Breast epithelium (tissue), 4 donors: ENCODE data around the gene BAD. TPM values are rescaled to one million over a fixed set of nuclear protein-coding genes. Genes with fewer than 3 reads are reported as not detected.

Source experiments
- DNase-seq, 2 donors: peaks; one replicate each; pipeline ENCODE4 v3.0.0-alpha.2; 2019; ENCODE audit warnings: low spot score in 2 of 2
- H3K27ac ChIP-seq, 2 donors: fragments of 200-600 bp; sonication (generic) in 1 of 2; one replicate each; pipeline ENCODE4 v1.5.1; 2016 to 2019; ENCODE audit warnings: mild to moderate bottlenecking in 1 of 2
- H3K27me3 ChIP-seq, 2 donors: fragments of 200-600 bp; sonication (generic) in 1 of 2; one replicate each; pipeline versions ENCODE4 v1.5.1 to v1.6.0; 2017 to 2019; ENCODE audit warnings: control low read depth in 1 of 2, mild to moderate bottlenecking in 1 of 2
- H3K36me3 ChIP-seq: fragments of 200-600 bp; one replicate; pipeline ENCODE4 v1.5.1; 2019
- H3K4me1 ChIP-seq, 2 donors: fragments of 200-600 bp; sonication (generic); one replicate each; pipeline ENCODE4 v1.5.1; 2016 to 2019; ENCODE audit warnings: control low read depth in 1 of 2
- H3K4me3 ChIP-seq, 3 donors: fragments of 200-600 bp; sonication (generic); 1 replicate in 2 of 3; 2 replicates in 1 of 3; pipeline ENCODE4 v1.5.1; 2016 to 2019; ENCODE audit warnings: mild to moderate bottlenecking in 3 of 3, moderate library complexity in 2 of 3
- H3K9me3 ChIP-seq, 2 donors: fragments of 200-600 bp; sonication (generic) in 1 of 2; one replicate each; pipeline ENCODE4 v1.5.1; 2016 to 2019; ENCODE audit warnings: control low read depth in 1 of 2
- CTCF ChIP-seq, 3 donors: fragments of 450-650 bp; IDR thresholded peaks; one replicate each; pipeline ENCODE4 v1.5.1; 2016 to 2017; ENCODE audit warnings: antibody characterized with exemption in 3 of 3, mild to moderate bottlenecking in 3 of 3, moderate library complexity in 3 of 3
- POLR2A ChIP-seq: fragments of 450-650 bp; IDR thresholded peaks from one replicate; pipeline ENCODE4 v1.6.1; 2016; ENCODE audit warnings: antibody characterized with exemption, mild to moderate bottlenecking, moderate library complexity
- POLR2AphosphoS5 ChIP-seq, 3 donors: sonication (generic); formaldehyde crosslinking; IDR thresholded peaks; one replicate each; pipeline ENCODE4 v1.6.1; 2017; ENCODE audit warnings: antibody characterized with exemption in 3 of 3
- intact Hi-C: fragments of 100-400 bp; cut with DNase I; formaldehyde crosslinking; loops from one replicate; pipeline ENCODE4 v1.15.1; 2023; ENCODE audit warnings: low total_unique reads
- total RNA-seq, 3 donors: library from RNA; depleted of rRNA; stranded (reverse); fragments of >200 nt; gene quantifications; one replicate each; pipeline ENCODE4 v1.1.0, GENCODE V29; 2016

Gene BAD
- total RNA-seq, 3 donors from 2014 or later, result 80.3 to 107 (median 87.5) TPM

GRCh38 chr11:64322925-64323260, 38.4 kb upstream of the BAD start:
- Histone ChIP-seq H3K4me3 (no peak overlapping the region), H3K9me3 (no peaks in the 10 kb centered on the region), H3K36me3 (no peaks in the 10 kb centered on the region), H3K4me1 (peaks cover 0 to 9% of the 10 kb centered on the region in 2 donors), H3K27me3 (no peaks in the 10 kb centered on the region), H3K27ac (peak overlapping the region; percentile 73 to 98)
- TF ChIP-seq CTCF (IDR thresholded peaks at IDR 0.05) (no peak), POLR2A (no peak), POLR2AphosphoS5 (IDR thresholded peaks at IDR 0.05) (no peak)
- intact Hi-C loops, result no loop called here
- no peak for DNase-seq

GRCh38 chr11:64321533-64321932, 37.1 kb upstream of the BAD start:
- peak in 1 of 2 donors; percentile 92 for DNase-seq
- no peak overlapping the region for H3K4me3 ChIP-seq
- TF ChIP-seq POLR2AphosphoS5 (IDR thresholded peaks at IDR 0.05), result peak in 2 of 3 donors; percentile 41 to 67
- TF ChIP-seq POLR2A, result no peak
- no peak for TF ChIP-seq CTCF (IDR thresholded peaks at IDR 0.05)
- peaks cover 0 to 13% of the 10 kb centered on the region in 2 donors for H3K4me1 ChIP-seq
- no peaks in the 10 kb centered on the region for H3K36me3 ChIP-seq
- H3K9me3 ChIP-seq, result no peaks in the 10 kb centered on the region
- intact Hi-C loops, result no loop called here
- peak overlapping the region; percentile 81 to 98 for H3K27ac ChIP-seq
- no peaks in the 10 kb centered on the region for H3K27me3 ChIP-seq

GRCh38 chr11:64321026-64321425, 36.6 kb upstream of the BAD start:
- Histone ChIP-seq H3K36me3 (no peaks in the 10 kb centered on the region), H3K4me1 (peaks cover 0 to 14% of the 10 kb centered on the region in 2 donors), H3K9me3 (no peaks in the 10 kb centered on the region), H3K27ac (peak overlapping the region; percentile 81 to 98), H3K4me3 (no peak overlapping the region), H3K27me3 (no peaks in the 10 kb centered on the region)
- no peak for TF ChIP-seq CTCF (IDR thresholded peaks at IDR 0.05)
- intact Hi-C loops, result no loop called here
- no peak for DNase-seq

GRCh38 chr11:64320556-64320955, 36.1 kb upstream of the BAD start:
- TF ChIP-seq POLR2A (no peak), CTCF (IDR thresholded peaks at IDR 0.05) (no peak)
- Histone ChIP-seq H3K4me3 (no peak overlapping the region), H3K9me3 (no peaks in the 10 kb centered on the region), H3K27me3 (no peaks in the 10 kb centered on the region), H3K27ac (peak overlapping the region; percentile 81 to 98), H3K36me3 (no peaks in the 10 kb centered on the region), H3K4me1 (peaks cover 0 to 14% of the 10 kb centered on the region in 2 donors)
- intact Hi-C loops, result no loop called here
- DNase-seq, result no peak

- no peaks in the 10 kb centered on the region for H3K36me3 ChIP-seq
- no peaks in the 10 kb centered on the region for H3K27me3 ChIP-seq
- no peak for TF ChIP-seq POLR2AphosphoS5 (IDR thresholded peaks at IDR 0.05)
- TF ChIP-seq POLR2A, result no peak
- TF ChIP-seq CTCF (IDR thresholded peaks at IDR 0.05), result no peak
- H3K4me1 ChIP-seq, result peaks cover 0 to 14% of the 10 kb centered on the region in 2 donors
- peak overlapping the region; percentile 98 to 99 for H3K27ac ChIP-seq
- no peak for DNase-seq
- intact Hi-C loops, result no loop called here
- no peaks in the 10 kb centered on the region for H3K9me3 ChIP-seq
- H3K4me3 ChIP-seq, result peak overlapping the region; percentile 78 to 97 (median 95)
Observed at GRCh38 chr11:64318766-64319761, 34.6 kb upstream of the BAD start.
